ENCODE data around the gene RIN1. TPM values are rescaled to one million over a fixed set of nuclear protein-coding genes. Genes with fewer than 3 reads are reported as not detected.

The RIN1 gene
- total RNA-seq, 1 donor from 2014 or later: 4.8 TPM

DNA sequence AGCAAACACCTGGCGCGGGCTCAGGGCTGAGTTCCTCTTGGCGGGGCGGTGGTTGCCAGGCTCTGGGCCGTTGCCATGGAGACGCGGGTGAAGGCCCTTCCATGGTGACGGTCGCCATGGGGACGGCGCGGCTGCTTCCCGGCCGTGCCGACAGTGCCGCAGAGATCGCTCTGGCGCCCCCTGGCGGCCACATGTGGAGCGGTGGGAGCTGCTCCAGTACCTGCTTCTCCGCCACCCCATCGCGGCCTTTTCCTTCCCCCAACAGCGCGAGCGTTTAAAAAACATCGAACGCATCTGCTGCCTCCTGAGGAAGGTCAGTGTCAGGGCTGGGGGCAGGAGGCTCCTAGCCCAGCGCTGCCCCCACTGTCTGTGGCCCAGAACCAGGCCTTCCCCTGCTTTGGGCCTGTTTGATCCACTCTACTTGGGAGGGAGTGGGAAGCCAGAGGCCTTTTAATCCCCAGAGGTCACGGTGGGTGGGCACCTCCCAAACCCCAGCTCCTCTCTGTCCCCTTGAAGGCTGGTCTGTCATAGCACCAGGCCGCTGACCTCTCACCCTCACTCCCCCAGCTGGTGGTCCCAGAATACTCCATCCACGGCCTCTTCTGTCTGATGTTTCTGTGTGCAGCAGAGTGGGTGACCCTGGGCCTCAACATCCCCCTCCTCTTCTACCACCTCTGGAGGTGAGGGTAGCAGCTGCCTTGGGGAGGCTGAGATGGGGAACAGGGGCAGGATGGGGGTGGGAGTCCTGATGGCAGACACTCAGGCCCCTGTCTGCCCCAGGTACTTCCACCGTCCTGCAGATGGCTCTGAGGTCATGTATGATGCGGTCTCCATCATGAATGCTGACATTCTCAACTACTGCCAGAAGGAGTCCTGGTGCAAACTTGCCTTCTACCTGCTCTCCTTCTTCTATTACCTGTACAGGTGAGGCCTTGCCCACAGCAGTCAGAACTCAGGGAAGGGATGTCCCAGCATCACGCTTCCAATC, 53.5 kb downstream of the RIN1 start:
- DNase-seq (ENCODE audit: low spot score): peak; percentile 98

Other genes with a start within 250 kb of the RIN1 start
- 20.0 TPM for gene KLC2, start 78.7 kb downstream of the RIN1 start, total RNA-seq (ENCODE audit: insufficient read depth, low replicate concordance)
- gene RAB1B, start 67.8 kb downstream of the RIN1 start, total RNA-seq (ENCODE audit: insufficient read depth, low replicate concordance): 34.7 TPM
- gene CNIH2, start 58.3 kb downstream of the RIN1 start, total RNA-seq (ENCODE audit: insufficient read depth, low replicate concordance): not detected
- 129 TPM for gene YIF1A, start 47.3 kb downstream of the RIN1 start, total RNA-seq (ENCODE audit: insufficient read depth, low replicate concordance)
- gene TMEM151A, start 44.5 kb downstream of the RIN1 start, total RNA-seq (ENCODE audit: insufficient read depth, low replicate concordance): 0.24 TPM
- 20.7 TPM for gene CD248, start 19.4 kb downstream of the RIN1 start, total RNA-seq (ENCODE audit: insufficient read depth, low replicate concordance)
- gene BRMS1, start 8.7 kb upstream of the RIN1 start, total RNA-seq (ENCODE audit: insufficient read depth, low replicate concordance): 21.9 TPM
- gene B4GAT1, start 11.2 kb upstream of the RIN1 start, total RNA-seq (ENCODE audit: insufficient read depth, low replicate concordance): 41.9 TPM
- 1.4 TPM for gene SLC29A2, start 35.3 kb upstream of the RIN1 start, total RNA-seq (ENCODE audit: insufficient read depth, low replicate concordance)
- 2.4 TPM for gene NPAS4, start 84.6 kb upstream of the RIN1 start, total RNA-seq (ENCODE audit: insufficient read depth, low replicate concordance)
- 58.0 TPM for gene MRPL11, start 102.4 kb upstream of the RIN1 start, total RNA-seq (ENCODE audit: insufficient read depth, low replicate concordance)
- 12.5 TPM for gene PELI3, start 130.5 kb upstream of the RIN1 start, total RNA-seq (ENCODE audit: insufficient read depth, low replicate concordance)
- gene DPP3, start 144.0 kb upstream of the RIN1 start, total RNA-seq (ENCODE audit: insufficient read depth, low replicate concordance): 24.6 TPM
- 18.1 TPM for gene BBS1, start 174.2 kb upstream of the RIN1 start, total RNA-seq (ENCODE audit: insufficient read depth, low replicate concordance)
- 5.8 TPM for gene ZDHHC24, start 209.6 kb upstream of the RIN1 start, total RNA-seq (ENCODE audit: insufficient read depth, low replicate concordance)
- not detected for gene ACTN3, start 210.5 kb upstream of the RIN1 start, total RNA-seq (ENCODE audit: insufficient read depth, low replicate concordance)
- gene CTSF, start 232.2 kb upstream of the RIN1 start, total RNA-seq (ENCODE audit: insufficient read depth, low replicate concordance): 43.1 TPM